GM06990 (cell line): ENCODE data around the gene NANOS1.

Experiments used
- DNase-seq: peaks from one replicate; pipeline ENCODE4 v3.0.0-alpha.2; 2011; ENCODE audit not compliant: insufficient read length; ENCODE audit errors: extremely low read depth
- H3K27me3 ChIP-seq: replicated peaks from 2 replicates; pipeline ENCODE4 v1.6.0; 2011; ENCODE audit warnings: low read length; ENCODE audit not compliant: control insufficient read depth, insufficient read depth
- H3K36me3 ChIP-seq: 2 replicates; pipeline ENCODE4 v1.5.1; 2011; ENCODE audit warnings: low read length; ENCODE audit not compliant: control insufficient read depth, insufficient read depth
- H3K4me3 ChIP-seq: replicated peaks from 2 replicates; pipeline ENCODE4 v1.5.1; 2011; ENCODE audit warnings: low read depth, mild to moderate bottlenecking, control low read depth, low read length
- CTCF ChIP-seq: IDR thresholded peaks from 2 replicates; pipeline ENCODE4 v1.5.1; 2011; ENCODE audit warnings: low read length, control low read depth, mild to moderate bottlenecking, inconsistent platforms; ENCODE audit not compliant: insufficient read depth, poor library complexity, severe bottlenecking

The NANOS1 gene

GRCh38 chr10:118994321-118994720 is 35.2 kb upstream of the NANOS1 start:
- no peak for DNase-seq
- H3K4me3 ChIP-seq, result no peak overlapping the region
- TF ChIP-seq CTCF, result no peak
- H3K27me3 ChIP-seq, result no peaks in the 10 kb centered on the region; the same call in 1 of the 2 replicates
- H3K36me3 ChIP-seq, result no peaks in the 10 kb centered on the region

- H3K4me3 ChIP-seq, result no peak overlapping the region
These were observed 33.8 kb upstream of the NANOS1 start for GRCh38 chr10:118995739-118996138.

GRCh38 chr10:118997379-118997778 is 32.1 kb upstream of the NANOS1 start:
- Histone ChIP-seq H3K4me3 (no peak overlapping the region), H3K27me3 (peaks cover 1% of the 10 kb centered on the region; the same call in 1 of the 2 replicates), H3K36me3 (no peaks in the 10 kb centered on the region)
- DNase-seq, result no peak
- TF ChIP-seq CTCF, result no peak

More at GRCh38 chr10:118995739-118996138, 33.8 kb upstream of the NANOS1 start:
- TF ChIP-seq CTCF, result no peak
- Histone ChIP-seq H3K27me3 (peaks cover 1% of the 10 kb centered on the region; the same call in 1 of the 2 replicates), H3K36me3 (no peaks in the 10 kb centered on the region)
- no peak for DNase-seq

- Histone ChIP-seq H3K4me3 (no peak overlapping the region), H3K27me3 (peaks cover 1% of the 10 kb centered on the region; the same call in 1 of the 2 replicates), H3K36me3 (no peaks in the 10 kb centered on the region)
- DNase-seq, result no peak
- no peak for TF ChIP-seq CTCF
These were observed 31.3 kb upstream of the NANOS1 start for GRCh38 chr10:118998183-118998582.

- H3K4me3 ChIP-seq, result no peak overlapping the region
- no peak for DNase-seq
- no peaks in the 10 kb centered on the region for H3K36me3 ChIP-seq
- no peak for TF ChIP-seq CTCF
- H3K27me3 ChIP-seq, result peaks cover 3% of the 10 kb centered on the region
These were observed 27.6 kb upstream of the NANOS1 start for GRCh38 chr10:119001717-119002500.
